ENCODE data around the gene LENEP. TPM values are rescaled to one million over a fixed set of nuclear protein-coding genes. Genes with fewer than 3 reads are reported as not detected.
A peak's percentile ranks its signal among the peaks of the same experiment; 100 is the strongest.

The LENEP gene
- total RNA-seq, 1 experiment from 2014 or later: 2.8 TPM

DNA sequence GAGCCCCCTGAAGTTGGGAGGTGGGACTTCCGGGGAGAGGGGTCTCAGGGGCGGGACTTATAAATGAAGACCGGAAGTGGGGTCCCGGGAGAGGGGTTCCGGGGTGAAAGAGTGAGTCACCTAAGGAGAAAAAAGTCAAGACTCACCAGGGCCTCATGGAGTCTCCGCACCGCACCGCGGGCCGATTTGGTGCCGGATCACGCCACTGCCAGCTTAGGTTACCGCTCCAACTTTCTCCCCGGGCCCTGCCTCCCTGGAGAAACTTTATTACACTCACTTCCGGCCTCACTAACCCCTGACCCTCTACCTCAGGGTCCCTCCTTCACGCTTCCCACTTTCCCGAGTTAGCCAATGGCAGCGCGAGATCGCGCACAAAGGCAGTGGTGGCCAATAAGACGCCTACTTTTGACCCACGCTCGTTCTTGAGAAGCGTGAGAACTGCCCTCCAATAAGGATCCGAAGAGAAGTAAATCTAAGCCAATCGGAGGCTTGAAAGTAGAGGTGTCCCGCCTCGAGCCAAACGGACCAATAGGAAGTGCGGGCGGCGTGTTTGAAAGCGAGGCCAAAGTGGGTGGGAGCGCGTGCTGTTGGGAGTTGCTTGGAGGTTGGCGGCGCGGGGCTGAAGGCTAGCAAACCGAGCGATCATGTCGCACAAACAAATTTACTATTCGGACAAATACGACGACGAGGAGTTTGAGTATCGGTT lies 19.1 kb upstream of the LENEP start, which contains the start of gene CKS1B:
Gene CKS1B (plus strand): TSS at position 580 of the 706 bp plus-strand sequence. CDS start 65 bp downstream, at position 645.
- Histone ChIP-seq H3K4me2 (ENCODE audit: insufficient read depth, insufficient read length, low read length) (peak within 1 kb of the TSS; percentile 87), H2AFZ (ENCODE audit: low read length) (no peak within 1 kb of the TSS), H3K23ac (ENCODE audit: insufficient read length, low read depth, low read length) (no peak within 1 kb of the TSS), H2BK20ac (ENCODE audit: low read depth, low read length, poor library complexity, severe bottlenecking) (no peak within 1 kb of the TSS), H3K9me3 (ENCODE audit: control insufficient read depth, low read depth, low read length) (no peaks in the 10 kb centered on the region), H2AK5ac (ENCODE audit: insufficient read length, low read length) (no peak within 1 kb of the TSS), H3T11ph (ENCODE audit: low read length) (no peak within 1 kb of the TSS), H3K27me3 (ENCODE audit: insufficient read depth, low read length) (no peaks in the 10 kb centered on the region), H3K18ac (ENCODE audit: insufficient read length, low read depth, low read length) (peak within 1 kb of the TSS; percentile 81), H2BK15ac (ENCODE audit: low read depth, low read length) (no peak within 1 kb of the TSS), H4K91ac (ENCODE audit: insufficient read length, low read depth, low read length) (no peak within 1 kb of the TSS), H2BK5ac (ENCODE audit: insufficient read length, low read length) (no peak within 1 kb of the TSS), H2BK12ac (ENCODE audit: insufficient read length, low read depth, low read length) (no peak within 1 kb of the TSS), H3K9ac (ENCODE audit: extremely low read depth, insufficient read length, low read length) (peak within 1 kb of the TSS; percentile 93), H3K4me1 (ENCODE audit: insufficient read depth, low read length) (peaks cover 4% of the 10 kb centered on the region; the same call in 1 of the 2 replicates), H4K8ac (replicated peaks; ENCODE audit: insufficient read length, low read depth, low read length) (no peak within 1 kb of the TSS), H3K27ac (ENCODE audit: insufficient read length, low read depth, low read length) (peak within 1 kb of the TSS; percentile 97), H3K56ac (ENCODE audit: insufficient read length, low read depth, low read length) (peak within 1 kb of the TSS; percentile 15), H4K5ac (ENCODE audit: insufficient read length, low read depth, low read length) (no peak within 1 kb of the TSS), H3K23me2 (ENCODE audit: insufficient read length, low read depth, low read length, poor library complexity, severe bottlenecking) (peaks cover 38% of the 10 kb centered on the region), H3K79me1 (ENCODE audit: insufficient read depth, low read depth, low read length, poor library complexity, severe bottlenecking) (no peaks in the 10 kb centered on the region), H2BK120ac (ENCODE audit: low read depth, low read length, poor library complexity, severe bottlenecking) (no peak within 1 kb of the TSS), H3K4ac (ENCODE audit: low read depth, low read length) (no peak within 1 kb of the TSS), H3K79me2 (ENCODE audit: insufficient read depth, low read length) (peaks cover 31% of the 10 kb centered on the region), H3K14ac (ENCODE audit: insufficient read depth, low read length) (peak within 1 kb of the TSS; percentile 75; the same call in 1 of the 2 replicates), H4K20me1 (ENCODE audit: control insufficient read depth, insufficient read depth, insufficient read length) (no peaks in the 10 kb centered on the region)
- peak; percentile 99 for DNase-seq
- no peak within 1 kb of the TSS for H3K27ac Mint-ChIP-seq
- H3K4me1 Mint-ChIP-seq: peaks cover 31 to 33% of the 10 kb centered on the region in 2 experiments
- peaks cover 12 to 30% (median 21%) of the 10 kb centered on the region in 3 experiments; a peak in 6 of 7 replicates for H3K36me3 Mint-ChIP-seq (ENCODE audit: insufficient read depth in 1 of 3, low read depth in 3 of 3)
- no peak within 1 kb of the TSS for H3K4me3 Mint-ChIP-seq
- TF ChIP-seq, protein P1, sequence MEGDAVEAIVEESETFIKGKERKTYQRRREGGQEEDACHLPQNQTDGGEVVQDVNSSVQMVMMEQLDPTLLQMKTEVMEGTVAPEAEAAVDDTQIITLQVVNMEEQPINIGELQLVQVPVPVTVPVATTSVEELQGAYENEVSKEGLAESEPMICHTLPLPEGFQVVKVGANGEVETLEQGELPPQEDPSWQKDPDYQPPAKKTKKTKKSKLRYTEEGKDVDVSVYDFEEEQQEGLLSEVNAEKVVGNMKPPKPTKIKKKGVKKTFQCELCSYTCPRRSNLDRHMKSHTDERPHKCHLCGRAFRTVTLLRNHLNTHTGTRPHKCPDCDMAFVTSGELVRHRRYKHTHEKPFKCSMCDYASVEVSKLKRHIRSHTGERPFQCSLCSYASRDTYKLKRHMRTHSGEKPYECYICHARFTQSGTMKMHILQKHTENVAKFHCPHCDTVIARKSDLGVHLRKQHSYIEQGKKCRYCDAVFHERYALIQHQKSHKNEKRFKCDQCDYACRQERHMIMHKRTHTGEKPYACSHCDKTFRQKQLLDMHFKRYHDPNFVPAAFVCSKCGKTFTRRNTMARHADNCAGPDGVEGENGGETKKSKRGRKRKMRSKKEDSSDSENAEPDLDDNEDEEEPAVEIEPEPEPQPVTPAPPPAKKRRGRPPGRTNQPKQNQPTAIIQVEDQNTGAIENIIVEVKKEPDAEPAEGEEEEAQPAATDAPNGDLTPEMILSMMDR (conservative IDR thresholded peaks at IDR 0.05): no peak
- no peaks in the 10 kb centered on the region for H3K9me3 Mint-ChIP-seq
- WGBS (ENCODE audit: extremely low coverage, insufficient read length, low lambda C conversion rate): no CpG with 5 or more reads among the region's 47 CpGs
- H3K27me3 Mint-ChIP-seq (ENCODE audit: low read depth): no peaks in the 10 kb centered on the region
